Stimulated activated CD8-positive, alpha-beta memory T cell treated with anti-CD3 and anti-CD28 coated beads, Interleukin-12 subunit alpha, Interleukin-12 subunit beta, amount 100 ng/mL, for 4 hours (primary cell): ENCODE results near the gene ADAMTS15.

Experiments
- DNase-seq: peaks from one replicate; pipeline ENCODE4 v3.0.0-alpha.2; 2020; ENCODE audit warnings: low read depth

The ADAMTS15 gene

GRCh38 chr11:130514851-130515250 is 66.4 kb downstream of the ADAMTS15 start:
- no peak for DNase-seq

GRCh38 chr11:130515829-130516553 is 67.5 kb downstream of the ADAMTS15 start:
- DNase-seq: no peak

DNA sequence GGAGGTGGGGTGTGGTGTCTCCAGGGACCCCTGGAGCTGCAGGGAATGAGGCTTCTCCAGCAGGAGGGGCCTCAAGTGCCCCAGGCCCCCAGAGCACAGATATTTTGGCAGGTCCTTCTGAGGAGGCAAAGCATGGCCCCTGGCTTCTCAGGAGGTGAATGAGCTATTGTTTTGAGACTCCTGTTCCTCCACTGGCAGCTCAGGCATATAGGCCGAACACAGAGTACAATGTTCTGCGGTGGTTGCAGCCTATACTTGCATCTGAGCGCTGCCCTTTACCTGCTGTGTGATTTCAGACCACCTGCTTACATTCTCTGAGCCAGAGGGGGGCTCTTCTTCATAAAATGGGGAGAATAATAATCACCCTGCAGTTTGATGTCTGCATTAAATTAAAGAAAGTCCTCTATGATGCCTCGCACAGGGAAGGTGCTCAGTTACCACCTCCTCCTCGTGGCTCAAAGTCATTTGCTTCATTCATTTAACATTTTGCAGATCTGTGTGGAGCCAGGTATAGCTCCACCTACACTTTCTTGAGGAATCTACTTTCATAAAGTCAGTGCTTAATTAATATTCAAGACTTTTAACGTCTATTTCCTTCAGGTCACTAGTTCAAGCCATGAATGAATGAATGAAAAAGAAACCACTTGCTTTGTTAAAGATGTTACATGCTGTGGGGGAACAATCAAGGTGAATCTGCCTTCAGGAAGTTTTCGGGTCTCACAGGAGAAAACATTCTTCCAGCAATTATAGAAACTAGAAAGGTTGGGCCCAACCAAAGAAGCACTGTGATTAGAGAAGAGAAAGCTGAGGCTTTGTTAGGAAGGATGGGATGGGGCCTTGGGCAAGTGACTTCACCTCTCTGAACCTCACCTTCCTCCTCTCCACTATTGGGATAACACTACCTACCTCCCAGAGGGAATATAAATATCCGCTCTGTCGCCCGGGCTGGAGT is 68.4 kb downstream of the ADAMTS15 start:
- no peak for DNase-seq

- no peak for DNase-seq
These were observed 69.8 kb downstream of the ADAMTS15 start for GRCh38 chr11:130518164-130518680.

DNA sequence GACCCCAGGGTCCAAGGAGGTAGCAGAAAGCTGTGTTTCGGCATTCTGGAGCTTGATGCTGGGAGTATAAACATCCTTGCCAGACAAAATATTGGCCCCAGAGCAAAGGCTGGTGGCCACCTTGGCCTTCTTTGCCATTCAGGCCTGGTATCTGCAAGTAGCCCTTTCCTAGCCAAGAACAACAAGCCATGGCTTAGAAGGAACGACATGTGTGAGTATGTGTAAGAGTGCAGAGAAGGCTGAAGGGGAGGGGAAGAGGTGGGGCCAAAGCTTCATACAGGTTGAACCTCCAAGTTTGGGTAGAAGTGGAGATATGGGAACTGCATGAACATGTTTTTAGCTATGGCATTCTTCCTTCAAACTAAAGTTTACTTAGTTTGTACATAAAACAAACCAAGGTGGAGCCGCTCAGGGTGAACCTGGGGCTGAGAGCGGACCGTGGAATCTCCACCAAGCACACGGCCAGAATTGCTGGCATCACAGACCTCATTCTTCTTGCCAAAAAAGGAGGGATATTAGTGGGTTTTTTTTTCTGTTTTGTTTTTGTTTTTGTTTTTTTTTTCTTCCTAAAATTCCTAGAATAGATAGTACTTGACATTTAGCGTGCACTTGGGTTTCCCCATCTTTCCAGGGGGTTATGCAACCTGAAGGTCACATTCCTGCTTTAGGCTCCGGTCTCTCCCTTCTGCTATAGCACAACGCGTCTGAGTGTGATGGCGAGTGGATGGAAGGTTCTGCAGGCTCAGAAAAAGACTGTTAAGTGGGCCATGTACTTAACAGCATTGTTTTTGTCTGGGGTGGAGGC is 70.9 kb downstream of the ADAMTS15 start:
- no peak for DNase-seq

DNA sequence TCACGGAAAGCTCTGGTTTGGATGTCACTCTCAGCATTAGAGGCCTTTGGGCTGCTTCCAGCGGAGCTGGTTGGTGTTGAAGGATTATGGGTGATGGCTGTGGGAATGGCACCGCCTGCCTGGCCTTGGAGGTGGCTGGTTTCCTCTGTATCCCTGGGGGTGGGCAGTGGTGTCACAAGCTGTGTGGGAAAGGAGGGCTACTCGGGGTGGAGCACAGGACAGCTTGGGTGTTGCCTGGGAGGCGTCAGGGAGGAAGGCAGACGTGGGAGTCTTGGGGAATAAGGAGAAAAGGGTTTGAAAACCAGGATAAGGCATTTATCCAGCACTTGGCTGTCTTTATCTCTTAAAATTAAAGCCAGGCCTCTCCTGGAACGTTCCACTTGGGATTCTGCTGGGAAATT is 71.8 kb downstream of the ADAMTS15 start:
- no peak for DNase-seq

- no peak for DNase-seq
These were observed 74.0 kb downstream of the ADAMTS15 start for GRCh38 chr11:130522284-130522961.

- DNase-seq: no peak
These were observed 74.7 kb downstream of the ADAMTS15 start for GRCh38 chr11:130523166-130523565.

- no peak for DNase-seq
These were observed 75.2 kb downstream of the ADAMTS15 start for GRCh38 chr11:130523609-130524008.

- DNase-seq: no peak
These were observed 75.8 kb downstream of the ADAMTS15 start for GRCh38 chr11:130524132-130524790.

- no peak for DNase-seq
These were observed 76.9 kb downstream of the ADAMTS15 start for GRCh38 chr11:130525307-130525706.
